ENCODE data around the gene IKZF3. TPM values are rescaled to one million over a fixed set of nuclear protein-coding genes. Genes with fewer than 3 reads are reported as not detected.

Gene IKZF3
- total RNA-seq, 4 donors from 2014 or later: 0.30 to 1.9 (median 1.0) TPM

- H3K27me3 ChIP-seq: peaks cover 0 to 26% of the 10 kb centered on the region in 2 donors
These were observed 40.6 kb downstream of the IKZF3 start for GRCh38 chr17:39823407-39824054.

GRCh38 chr17:39822051-39822451 is 42.1 kb downstream of the IKZF3 start:
- Histone ChIP-seq H3K27me3 (peaks cover 0 to 22% of the 10 kb centered on the region in 2 donors), H3K4me3 (no peak overlapping the region), H3K36me3 (no peaks in the 10 kb centered on the region), H3K4me1 (peaks cover 0 to 18% (median 0%) of the 10 kb centered on the region in 4 donors), H3K27ac (no peak overlapping the region), H3K9me3 (peaks cover 0 to 15% (median 0%) of the 10 kb centered on the region in 4 donors)
- TF ChIP-seq CTCF (IDR thresholded peaks at IDR 0.05) (no peak), POLR2A (IDR thresholded peaks at IDR 0.05) (no peak), EP300 (IDR thresholded peaks at IDR 0.05) (no peak)
- no peak for DNase-seq (ENCODE audit: low spot score in 2 of 2)
- WGBS, 2 donors: 87 to 96% methylated on average over 2 of the region's 2 CpGs

More at GRCh38 chr17:39823407-39824054, 40.6 kb downstream of the IKZF3 start:
- no peak for DNase-seq (ENCODE audit: low spot score in 2 of 2)
- no peak overlapping the region for H3K4me3 ChIP-seq
- H3K9me3 ChIP-seq: peaks cover 0 to 15% (median 0%) of the 10 kb centered on the region in 4 donors
- no peaks in the 10 kb centered on the region for H3K36me3 ChIP-seq
- peaks cover 0 to 14% (median 0%) of the 10 kb centered on the region in 4 donors for H3K4me1 ChIP-seq
- no peak for TF ChIP-seq EP300 (IDR thresholded peaks at IDR 0.05)
- H3K27ac ChIP-seq: no peak overlapping the region
- 88 to 94% methylated on average over 5 of the region's 5 CpGs for WGBS, 2 donors

- DNase-seq (ENCODE audit: low spot score in 2 of 2): no peak
- H3K27me3 ChIP-seq: peaks cover 0 to 17% of the 10 kb centered on the region in 2 donors
- no peak for TF ChIP-seq POLR2A (IDR thresholded peaks at IDR 0.05)
- no peak for TF ChIP-seq CTCF (IDR thresholded peaks at IDR 0.05)
- TF ChIP-seq EP300 (IDR thresholded peaks at IDR 0.05): no peak
- H3K4me3 ChIP-seq: no peak overlapping the region
- WGBS, 2 donors: 86 to 94% methylated on average over 2 of the region's 2 CpGs
- no peaks in the 10 kb centered on the region for H3K36me3 ChIP-seq
- H3K4me1 ChIP-seq: peaks cover 0 to 18% (median 0%) of the 10 kb centered on the region in 4 donors
- H3K9me3 ChIP-seq: peaks cover 0 to 15% (median 0%) of the 10 kb centered on the region in 4 donors
- no peak overlapping the region for H3K27ac ChIP-seq
These were observed 43.1 kb downstream of the IKZF3 start for GRCh38 chr17:39820987-39821386.

GRCh38 chr17:39820541-39820940 is 43.6 kb downstream of the IKZF3 start:
- WGBS, 2 donors: 28 to 32% methylated on average over 4 of the region's 4 CpGs
- H3K4me1 ChIP-seq: peaks cover 0 to 18% (median 0%) of the 10 kb centered on the region in 4 donors
- TF ChIP-seq EP300 (IDR thresholded peaks at IDR 0.05): no peak
- TF ChIP-seq CTCF (IDR thresholded peaks at IDR 0.05): no peak
- no peak for TF ChIP-seq POLR2A (IDR thresholded peaks at IDR 0.05)
- H3K4me3 ChIP-seq: no peak overlapping the region
- peaks cover 0 to 17% of the 10 kb centered on the region in 2 donors for H3K27me3 ChIP-seq
- peaks cover 0 to 15% (median 0%) of the 10 kb centered on the region in 4 donors for H3K9me3 ChIP-seq
- H3K27ac ChIP-seq: no peak overlapping the region
- H3K36me3 ChIP-seq: no peaks in the 10 kb centered on the region
- DNase-seq (ENCODE audit: low spot score in 2 of 2): no peak

- peaks cover 0 to 6% (median 0%) of the 10 kb centered on the region in 4 donors for H3K9me3 ChIP-seq
- peaks cover 0 to 13% of the 10 kb centered on the region in 2 donors for H3K27me3 ChIP-seq
- H3K4me1 ChIP-seq: peaks cover 0 to 18% (median 0%) of the 10 kb centered on the region in 4 donors
- H3K27ac ChIP-seq: peak overlapping the region in 1 of 4 donors; percentile 26
- TF ChIP-seq CTCF (IDR thresholded peaks at IDR 0.05) (no peak), EP300 (IDR thresholded peaks at IDR 0.05) (no peak), POLR2A (IDR thresholded peaks at IDR 0.05) (no peak)
- WGBS, 2 donors: 79 to 80% methylated on average over 9 of the region's 9 CpGs
- no peak for DNase-seq (ENCODE audit: low spot score in 2 of 2)
- no peaks in the 10 kb centered on the region for H3K36me3 ChIP-seq
- no peak overlapping the region for H3K4me3 ChIP-seq
These were observed 45.6 kb downstream of the IKZF3 start for GRCh38 chr17:39818358-39819000.
